GM18951 (cell line): ENCODE data around the gene ZNF557.

Experiments used
- POLR2A ChIP-seq: IDR thresholded peaks from 4 replicates; pipeline ENCODE4 v1.6.1; 2011; ENCODE audit warnings: mild to moderate bottlenecking; ENCODE audit not compliant: insufficient read length, insufficient read depth; ENCODE audit errors: extremely low read depth
- in situ Hi-C: fragments of 300-500 bp; cut with MboI; formaldehyde crosslinking; loops from one replicate; pipeline ENCODE4 v1.12.0; 2022; ENCODE audit warnings: low sequenced_read_pairs, mixed read lengths, inconsistent platforms; ENCODE audit not compliant: unreplicated experiment

The ZNF557 gene

GRCh38 chr19:7125221-7125620 is 55.7 kb downstream of the ZNF557 start:
- no peak for TF ChIP-seq POLR2A
- in situ Hi-C loops, result no loop called here

DNA sequence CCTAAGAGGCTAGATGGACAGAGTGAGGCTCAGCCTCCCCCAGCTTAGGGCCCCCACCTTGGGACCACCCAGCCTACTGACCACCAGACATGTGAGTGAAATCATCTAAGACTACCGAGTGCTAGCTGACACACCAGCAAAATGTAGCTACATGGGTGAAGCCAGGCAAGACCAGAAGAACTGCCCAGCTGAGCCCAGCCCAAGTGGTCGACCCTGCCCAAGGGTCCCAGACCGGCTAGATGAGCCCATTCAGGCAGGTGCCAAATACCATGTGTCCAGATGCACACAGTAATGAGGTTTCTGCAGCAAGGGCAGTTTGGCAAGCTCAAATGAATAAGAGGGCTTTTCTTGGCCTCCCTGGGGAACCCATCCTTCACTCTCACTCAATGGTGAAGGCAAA is 56.6 kb downstream of the ZNF557 start:
- in situ Hi-C loops, result no loop called here

GRCh38 chr19:7130043-7130442 is 60.5 kb downstream of the ZNF557 start:
- in situ Hi-C loops, result no loop called here
- TF ChIP-seq POLR2A, result no peak

More for the DNA sequence above, 56.6 kb downstream of the ZNF557 start:
- TF ChIP-seq POLR2A, result no peak

- in situ Hi-C loops, result no loop called here
- TF ChIP-seq POLR2A, result no peak
Measured at GRCh38 chr19:7132054-7132453, 62.6 kb downstream of the ZNF557 start.

DNA sequence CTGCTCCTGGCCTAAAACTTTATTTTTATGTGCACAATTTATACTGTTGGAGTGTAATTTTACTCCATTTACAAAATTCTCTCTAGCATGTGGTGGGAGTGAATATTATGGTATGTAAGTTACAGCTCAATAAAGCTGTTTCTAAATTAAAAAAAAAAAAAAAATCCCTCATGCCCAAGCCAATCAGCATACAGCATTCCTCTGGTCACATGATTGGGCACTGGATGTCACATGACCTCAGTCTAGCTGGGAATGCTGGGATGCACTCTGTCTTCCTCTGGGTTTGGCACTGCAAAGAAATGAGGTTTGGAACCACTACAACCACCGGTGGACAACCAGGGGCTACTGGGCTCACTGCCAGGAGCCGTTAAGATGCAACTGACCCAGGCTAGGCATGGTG is 67.6 kb downstream of the ZNF557 start:
- no peak for TF ChIP-seq POLR2A
- in situ Hi-C loops, result no loop called here
